Ascending aorta (tissue), 2 donors: Measurements from ENCODE around the gene SOD3. TPM values are rescaled to one million over a fixed set of nuclear protein-coding genes. Genes with fewer than 3 reads are reported as not detected.

Experiments used
- DNase-seq, 2 donors: peaks; one replicate each; pipeline ENCODE4 v3.0.0-alpha.2; 2019; ENCODE audit warnings: low spot score in 2 of 2
- H3K27ac ChIP-seq, 2 donors: fragments of 200-600 bp; sonication (generic); one replicate each; pipeline ENCODE4 v1.5.1; 2016 to 2017; ENCODE audit warnings: mild to moderate bottlenecking in 1 of 2
- H3K27me3 ChIP-seq: fragments of 200-600 bp; sonication (generic); one replicate; pipeline ENCODE4 v1.5.1; 2017
- H3K36me3 ChIP-seq, 2 donors: fragments of 200-600 bp; sonication (generic); one replicate each; pipeline ENCODE4 v1.5.1; 2016
- H3K4me1 ChIP-seq, 2 donors: fragments of 200-600 bp; sonication (generic); one replicate each; pipeline ENCODE4 v1.5.1; 2016 to 2017; ENCODE audit warnings: mild to moderate bottlenecking in 1 of 2
- H3K4me3 ChIP-seq, 2 donors: fragments of 200-600 bp; sonication (generic); one replicate each; pipeline ENCODE4 v1.5.1; 2016 to 2017; ENCODE audit warnings: mild to moderate bottlenecking in 1 of 2
- H3K9me3 ChIP-seq, 2 donors: fragments of 200-600 bp; sonication (generic); one replicate each; pipeline ENCODE4 v1.5.1; 2016
- CTCF ChIP-seq, 3 experiments: fragments of 200-600 bp in 2 of 3; fragments of 450-650 bp in 1 of 3; sonication (generic) in 2 of 3; IDR thresholded peaks; one replicate each; pipeline ENCODE4 v1.5.1; 2016 to 2019; ENCODE audit warnings: antibody characterized with exemption in 3 of 3, mild to moderate bottlenecking in 1 of 3, moderate library complexity in 1 of 3
- intact Hi-C: fragments of 100-400 bp; cut with DNase I; formaldehyde crosslinking; loops from one replicate; pipeline ENCODE4 v1.15.1; 2023
- total RNA-seq: library from RNA; depleted of rRNA; stranded (reverse); fragments of >200 nt; gene quantifications from one replicate; pipeline ENCODE4 v1.1.0, GENCODE V29; 2016

SOD3 gene
- total RNA-seq, 1 donor from 2014 or later, result 893 TPM

DNA sequence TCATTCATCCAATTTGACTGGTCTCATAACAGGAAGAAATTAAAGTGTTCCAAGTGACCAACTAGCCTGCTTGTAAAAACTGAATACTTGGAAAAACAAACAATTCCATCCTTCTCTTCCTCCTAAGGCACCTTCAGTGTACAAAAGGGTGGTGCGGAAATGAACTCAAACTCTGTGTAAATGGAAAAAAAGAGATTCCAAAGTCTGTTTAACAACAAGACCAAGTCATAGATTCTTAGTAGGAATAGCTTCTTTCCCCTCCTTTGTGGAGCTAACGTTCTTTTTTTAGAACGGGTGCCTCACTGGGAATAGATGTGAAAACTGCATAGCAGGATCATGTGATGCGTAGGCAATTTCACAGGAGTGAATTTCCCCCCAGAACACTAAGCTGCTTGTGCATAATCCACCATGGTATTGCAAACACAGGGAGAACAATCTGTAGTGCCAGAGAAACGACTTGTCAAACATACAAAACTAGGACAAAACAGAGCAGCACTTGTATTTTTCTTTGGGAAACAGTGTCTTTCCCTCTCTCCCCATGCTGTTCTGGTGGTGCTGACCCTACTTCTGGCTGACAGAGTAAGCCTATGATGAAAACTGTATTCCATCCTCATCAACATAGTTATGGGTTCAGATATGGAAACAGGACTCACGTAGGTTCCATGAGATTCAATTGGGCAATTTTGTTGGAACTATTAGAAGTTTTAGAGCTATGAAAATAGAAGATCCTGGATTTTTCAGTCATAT, 13.2 kb upstream of the SOD3 start:
- H3K9me3 ChIP-seq, result no peaks in the 10 kb centered on the region
- peak in 1 of 2 donors; percentile 74 for DNase-seq
- H3K4me3 ChIP-seq, result no peak overlapping the region
- no peaks in the 10 kb centered on the region for H3K36me3 ChIP-seq
- peak overlapping the region; percentile 88 to 89 for H3K27ac ChIP-seq
- TF ChIP-seq CTCF (IDR thresholded peaks at IDR 0.05), result no peak
- intact Hi-C loops, result loop anchor here (1.0 to 5.0 kb wide), 5 partner anchors 13 to 280 kb away; partner anchors contain the start of genes CCDC149 and SOD3
- peaks cover 9 to 53% of the 10 kb centered on the region in 2 donors for H3K4me1 ChIP-seq
- no peaks in the 10 kb centered on the region for H3K27me3 ChIP-seq

DNA sequence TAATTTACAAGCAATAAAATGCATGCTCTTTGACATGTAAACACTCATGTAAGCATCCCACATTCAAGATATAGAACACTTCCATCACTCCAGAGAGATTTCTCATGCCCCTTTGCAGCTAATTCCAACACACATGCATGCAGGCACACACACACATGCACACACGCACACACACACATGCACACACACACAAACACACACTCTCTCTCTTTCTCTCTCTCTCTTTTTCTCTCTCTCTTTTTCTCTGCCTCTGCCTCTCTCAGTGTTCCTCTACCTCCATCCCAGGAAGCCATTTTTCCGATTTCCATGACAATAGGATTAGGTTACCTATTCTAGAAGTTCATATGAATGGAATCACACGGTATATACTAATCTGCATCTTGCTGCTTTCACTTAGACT, 11.9 kb upstream of the SOD3 start:
- H3K4me1 ChIP-seq, result peaks cover 9 to 43% of the 10 kb centered on the region in 2 donors
- no peaks in the 10 kb centered on the region for H3K27me3 ChIP-seq
- H3K27ac ChIP-seq, result peak overlapping the region; percentile 88 to 89
- H3K9me3 ChIP-seq, result no peaks in the 10 kb centered on the region
- no peak for TF ChIP-seq CTCF (IDR thresholded peaks at IDR 0.05)
- H3K4me3 ChIP-seq, result no peak overlapping the region
- no peaks in the 10 kb centered on the region for H3K36me3 ChIP-seq
- intact Hi-C loops, result loop anchor here (2.0 to 5.0 kb wide), 4 partner anchors 53 to 279 kb away; partner anchors contain the start of gene CCDC149
- no peak for DNase-seq

GRCh38 chr4:24791043-24791442, 4.3 kb upstream of the SOD3 start:
- Histone ChIP-seq H3K36me3 (no peaks in the 10 kb centered on the region), H3K4me3 (no peak overlapping the region), H3K27me3 (no peaks in the 10 kb centered on the region), H3K27ac (no peak overlapping the region), H3K9me3 (no peaks in the 10 kb centered on the region), H3K4me1 (peaks cover 0 to 14% of the 10 kb centered on the region in 2 donors)
- DNase-seq, result no peak
- intact Hi-C loops, result loop anchor here (5.0 kb wide), 1 partner anchor 109 kb away; no protein-coding TSS in a partner anchor
- no peak for TF ChIP-seq CTCF (IDR thresholded peaks at IDR 0.05)

DNA sequence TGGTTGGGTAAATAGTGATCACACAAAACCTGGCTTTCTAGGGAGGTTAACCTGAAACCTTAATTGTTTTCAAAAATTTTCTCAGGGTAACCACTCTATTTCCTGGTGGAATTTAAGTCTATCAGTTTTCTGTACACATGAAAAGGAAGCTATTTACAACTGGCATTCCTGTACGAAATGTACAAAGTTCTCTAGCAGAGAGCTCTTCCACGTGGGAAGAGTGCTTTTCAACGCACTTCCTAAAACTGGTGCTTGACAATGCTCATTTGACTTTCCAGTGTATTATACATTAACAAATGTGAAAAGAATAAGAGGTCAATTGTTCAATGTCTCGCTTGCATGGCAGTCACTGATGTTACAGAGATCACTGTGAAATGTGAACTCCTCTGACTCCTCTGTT, 2.8 kb upstream of the SOD3 start:
- Histone ChIP-seq H3K27ac (no peak overlapping the region), H3K27me3 (no peaks in the 10 kb centered on the region), H3K4me1 (peaks cover 0 to 22% of the 10 kb centered on the region in 2 donors), H3K9me3 (no peaks in the 10 kb centered on the region), H3K36me3 (no peaks in the 10 kb centered on the region), H3K4me3 (no peak overlapping the region)
- DNase-seq, result no peak
- intact Hi-C loops, result loop anchor here (5.0 kb wide), 1 partner anchor 110 kb away; no protein-coding TSS in a partner anchor
- TF ChIP-seq CTCF (IDR thresholded peaks at IDR 0.05), result no peak

DNA sequence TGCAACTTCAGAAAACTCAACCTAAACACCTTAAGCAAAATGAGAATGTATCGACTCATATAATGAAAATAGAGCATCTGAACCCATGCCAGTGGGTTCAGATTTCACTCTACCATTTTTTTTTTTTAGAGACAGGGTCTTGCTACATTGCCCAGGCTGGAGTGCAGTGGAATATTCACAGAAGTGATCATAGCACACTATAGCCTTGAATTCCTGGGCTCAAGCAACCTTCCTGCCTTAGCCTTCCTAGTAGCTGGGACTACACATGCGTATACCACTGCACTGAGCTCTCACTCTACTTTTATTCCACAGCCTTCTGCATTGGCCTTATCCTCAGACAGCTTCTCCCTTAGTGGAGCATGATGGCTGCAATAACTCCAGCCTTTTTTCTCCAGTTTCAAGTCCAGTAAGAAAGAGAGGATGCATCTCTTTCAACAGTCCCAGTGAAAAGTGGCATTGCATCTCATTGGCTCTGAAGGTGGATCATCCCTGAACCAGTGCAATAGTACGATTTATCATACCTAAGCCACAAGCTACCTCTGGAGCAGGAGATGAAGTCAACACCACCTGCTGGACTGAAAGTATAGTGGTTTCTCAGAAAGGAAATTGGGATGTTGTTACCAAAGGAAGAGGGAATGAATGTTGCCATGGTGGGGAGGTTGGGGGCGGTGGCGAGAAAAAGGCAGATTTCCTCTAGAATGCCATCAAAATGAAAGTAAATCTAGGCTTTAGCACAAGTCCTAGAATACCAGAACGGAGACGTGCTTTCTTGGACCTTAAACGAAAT, 2.0 kb upstream of the SOD3 start:
- no peaks in the 10 kb centered on the region for H3K36me3 ChIP-seq
- intact Hi-C loops, result loop anchor here (2.0 to 5.0 kb wide), 3 partner anchors 15 to 119 kb away; partner anchors contain the start of gene CCDC149
- H3K27me3 ChIP-seq, result no peaks in the 10 kb centered on the region
- peak overlapping the region; percentile 95 to 97 for H3K27ac ChIP-seq
- peaks cover 0 to 25% of the 10 kb centered on the region in 2 donors for H3K4me1 ChIP-seq
- peak overlapping the region in 1 of 2 donors; percentile 59 for H3K4me3 ChIP-seq
- TF ChIP-seq CTCF (IDR thresholded peaks at IDR 0.05), result peak; percentile 8 to 39 (median 32)
- DNase-seq, result no peak
- no peaks in the 10 kb centered on the region for H3K9me3 ChIP-seq
